HepG2 (cell line): ENCODE results near the gene DGAT2. TPM values are rescaled to one million over a fixed set of nuclear protein-coding genes. Genes with fewer than 3 reads are reported as not detected.

Experiments used
- ATF4 ChIP-seq, 2 experiments: fragments of 450-650 bp in 1 of 2; sonication (generic) in 1 of 2; formaldehyde crosslinking; IDR thresholded peaks; 2 replicates each; pipeline versions ENCODE4 v1.5.0 to v1.8.0; 2020 to 2022; ENCODE audit warnings: mild to moderate bottlenecking in 1 of 2, missing genetic modification reagents in 1 of 2
- CREB3 ChIP-seq: sonication (generic); formaldehyde crosslinking; IDR thresholded peaks from 2 replicates; pipeline ENCODE4 v1.5.0; 2020; ENCODE audit warnings: missing genetic modification reagents
- DR1 ChIP-seq: sonication (generic); formaldehyde crosslinking; IDR thresholded peaks from 2 replicates; pipeline ENCODE4 v1.8.0; 2021; ENCODE audit warnings: mild to moderate bottlenecking, missing genetic modification reagents, inconsistent platforms
- ELF3 ChIP-seq: IDR thresholded peaks from 2 replicates; pipeline ENCODE4 v1.6.1; 2016; ENCODE audit warnings: missing genetic modification reagents, missing compliant biosample characterization
- ELF4 ChIP-seq: sonication (generic); formaldehyde crosslinking; IDR thresholded peaks from 2 replicates; pipeline ENCODE4 v1.5.0; 2020; ENCODE audit warnings: missing genetic modification reagents, mild to moderate bottlenecking, moderate library complexity, borderline replicate concordance
- ELK4 ChIP-seq: sonication (generic); formaldehyde crosslinking; IDR thresholded peaks from 2 replicates; pipeline ENCODE4 v1.9.0; 2021; ENCODE audit warnings: missing genetic modification reagents, borderline replicate concordance
- HHEX ChIP-seq: IDR thresholded peaks from 2 replicates; pipeline ENCODE4 v1.6.1; 2016; ENCODE audit warnings: control low read depth
- MED1 ChIP-seq: sonication (generic); formaldehyde crosslinking; IDR thresholded peaks from 2 replicates; pipeline ENCODE4 v1.4.0; 2020; ENCODE audit warnings: missing genetic modification reagents
- MXD1 ChIP-seq: sonication (generic); formaldehyde crosslinking; IDR thresholded peaks from 2 replicates; pipeline ENCODE4 v1.4.0; 2020; ENCODE audit warnings: mild to moderate bottlenecking, missing genetic modification reagents
- SNRNP70 ChIP-seq: fragments of 200-400 bp; formaldehyde crosslinking; IDR thresholded peaks from 2 replicates; pipeline ENCODE4 v1.6.1; 2017; ENCODE audit warnings: mild to moderate bottlenecking, low read depth, low read length, moderate library complexity
- YY1 ChIP-seq: IDR thresholded peaks from 2 replicates; pipeline ENCODE4 v1.6.1; 2011; ENCODE audit warnings: low read length, low read depth, moderate library complexity, mild to moderate bottlenecking; ENCODE audit not compliant: insufficient read depth, insufficient replicate concordance
- ZBTB49 ChIP-seq: sonication (generic); formaldehyde crosslinking; IDR thresholded peaks from 2 replicates; pipeline ENCODE4 v1.4.0; 2020; ENCODE audit warnings: missing genetic modification reagents, borderline replicate concordance
- ZFAT ChIP-seq: sonication (generic); formaldehyde crosslinking; conservative IDR thresholded peaks from 2 replicates; pipeline ENCODE4 v1.8.1; 2023; ENCODE audit warnings: missing genetic modification reagents, inconsistent platforms
- ZNF318 ChIP-seq: sonication (generic); formaldehyde crosslinking; IDR thresholded peaks from 2 replicates; pipeline ENCODE4 v1.4.0; 2020; ENCODE audit warnings: mild to moderate bottlenecking, missing genetic modification reagents
- ZNF605 ChIP-seq: sonication (generic); formaldehyde crosslinking; IDR thresholded peaks from 2 replicates; pipeline ENCODE4 v1.8.0; 2022; ENCODE audit warnings: mild to moderate bottlenecking, missing genetic modification reagents
- polyA plus RNA-seq, 8 experiments: library from polyadenylated mRNA; depleted of rRNA in 3 of 8; stranded (reverse) in 7 of 8; unstranded in 1 of 8; fragments of >200 nt; fragmentation: Illumina TruSeq in 4 of 8; extraction: Trizol in 4 of 8; gene quantifications; 2 replicates each; pipeline versions ENCODE4 v1.2.1 to v1.2.3, GENCODE V29; 2011 to 2016; ENCODE audit warnings: low read depth in 4 of 8, missing spikeins in 1 of 8, mixed read lengths in 1 of 8; ENCODE audit not compliant: insufficient read depth in 1 of 8
- total RNA-seq, 5 experiments: library from RNA; depleted of rRNA; stranded (reverse); fragments of >200 nt; fragmentation: Illumina TruSeq; extraction: Trizol; gene quantifications; 2 replicates each; pipeline ENCODE4 v1.2.3, GENCODE V29; 2016; ENCODE audit warnings: low read depth in 1 of 5

The DGAT2 gene
- total and polyA plus RNA-seq, 2 of the 13 experiments (the other 11 are each of a cell fraction or from before 2014, with no cell fraction given) = 39.0 to 65.6 TPM

- TF ChIP-seq ZNF318 (CRISPR knock-in tag) (no peak), ELK4 (CRISPR knock-in tag) (no peak), MXD1 (CRISPR knock-in tag) (no peak), ZFAT (no peak), MED1 (CRISPR knock-in tag) (peak; percentile 55; the same call in 1 of the 2 replicates), ELF3 (CRISPR knock-in tag) (0 out of 2 replicates have a peak, but pooled peaks have one; percentile 57), DR1 (CRISPR knock-in tag) (no peak), ZBTB49 (CRISPR knock-in tag) (no peak), YY1 (no peak), HHEX (CRISPR knock-in tag) (0 out of 2 replicates have a peak, but pooled peaks have one; percentile 38), SNRNP70 (no peak), CREB3 (CRISPR knock-in tag) (no peak), ATF4 (CRISPR knock-in tag; IDR thresholded peaks at IDR 0.05) (0 out of 4 replicates have a peak, but pooled peaks of 1 of the 2 experiments have one; percentile 22), ELF4 (CRISPR knock-in tag) (no peak), ZNF605 (CRISPR knock-in tag) (no peak)
Observed at GRCh38 chr11:75784085-75784478, 15.5 kb downstream of the DGAT2 start (continued).
